Measurements from ENCODE around the gene LTK.
"Not testable (repeated sequence)": the region's sequence is repeated elsewhere in the genome, so short reads cannot be mapped to it uniquely, and the experiment has no call there.

Gene LTK

GRCh38 chr15:41474941-41475340 lies 38.7 kb downstream of the LTK start:
- DNase-seq (ENCODE audit: low read depth) = no peak

- DNase-seq (ENCODE audit: low read depth) = no peak
Observed at GRCh38 chr15:41474436-41474835, 39.2 kb downstream of the LTK start.

GRCh38 chr15:41473418-41473817 lies 40.2 kb downstream of the LTK start:
- DNase-seq (ENCODE audit: low read depth) = no peak

- not testable (repeated sequence) for DNase-seq (ENCODE audit: low read depth)
Observed at GRCh38 chr15:41469644-41470043, 44.0 kb downstream of the LTK start.

GRCh38 chr15:41466711-41467110 lies 46.9 kb downstream of the LTK start:
- DNase-seq (ENCODE audit: low read depth) = no peak

- DNase-seq (ENCODE audit: low read depth) = peak; percentile 31
Observed at GRCh38 chr15:41465822-41466421, 47.7 kb downstream of the LTK start.

GRCh38 chr15:41464889-41465580 lies 48.6 kb downstream of the LTK start:
- no peak for DNase-seq (ENCODE audit: low read depth)

- no peak for DNase-seq (ENCODE audit: low read depth)
Observed at GRCh38 chr15:41462084-41462795, 51.4 kb downstream of the LTK start.

Measured in HS-5 (cell line).